A673 (cell line): ENCODE results near the gene CAP1. TPM values are rescaled to one million over a fixed set of nuclear protein-coding genes. Genes with fewer than 3 reads are reported as not detected.
"Not testable (repeated sequence)": the region's sequence is repeated elsewhere in the genome, so short reads cannot be mapped to it uniquely, and the experiment has no call there.

Experiments
- BruUV-seq: library from RNA; stranded (reverse); fragments of 400-500 nt; replicated peaks from 2 replicates; lab custom pipeline; 2021; lab: Mats Ljungman, UMichigan
- CTCF ChIA-PET: fragments of 300-600 bp; sonication (Branson Sonifier 250); formaldehyde crosslinking; loops from one replicate; lab custom pipeline; 2022; ENCODE audit warnings: antibody characterized with exemption; lab: Charles Lee
- POLR2A ChIA-PET: fragments of 300-600 bp; sonication (Branson Sonifier 250); formaldehyde crosslinking; loops from one replicate; lab custom pipeline; 2022; ENCODE audit warnings: antibody characterized with exemption; ENCODE audit not compliant: low non-redundant PET; lab: Charles Lee
- DNase-seq: peaks from one replicate; pipeline ENCODE4 v3.0.0-alpha.2; 2015; ENCODE audit warnings: low spot score
- H3K27ac ChIP-seq: fragments of 200-600 bp; sonication (generic); 2 replicates; pipeline ENCODE4 v1.5.1; 2016; ENCODE audit warnings: mixed run types, low read depth, mild to moderate bottlenecking, mixed read lengths, antibody characterized with exemption, low read length; ENCODE audit not compliant: poor library complexity, severe bottlenecking
- H3K27me3 ChIP-seq: fragments of 200-600 bp; sonication (generic); replicated peaks from 2 replicates; pipeline ENCODE4 v1.6.1; 2017; ENCODE audit warnings: mixed run types, low read depth, mild to moderate bottlenecking, mixed read lengths, antibody characterized with exemption, low read length; ENCODE audit not compliant: insufficient read depth, poor library complexity
- H3K36me3 ChIP-seq: fragments of 200-600 bp; sonication (generic); 2 replicates; pipeline ENCODE4 v1.6.1; 2016; ENCODE audit warnings: mixed run types, mild to moderate bottlenecking, mixed read lengths, antibody characterized with exemption, low read length; ENCODE audit not compliant: insufficient read depth, poor library complexity, severe bottlenecking
- H3K4me1 ChIP-seq: fragments of 200-600 bp; sonication (generic); 2 replicates; pipeline ENCODE4 v1.6.1; 2017; ENCODE audit warnings: mixed run types, mild to moderate bottlenecking, mixed read lengths, antibody characterized with exemption, low read length; ENCODE audit not compliant: insufficient read depth, poor library complexity, severe bottlenecking
- H3K4me3 ChIP-seq: fragments of 200-600 bp; sonication (generic); 2 replicates; pipeline ENCODE4 v1.5.1; 2016; ENCODE audit warnings: low read depth, mixed run types, mild to moderate bottlenecking, mixed read lengths, low read length; ENCODE audit not compliant: poor library complexity, severe bottlenecking
- H3K9me3 ChIP-seq: fragments of 200-600 bp; sonication (generic); 2 replicates; pipeline ENCODE4 v1.6.1; 2016; ENCODE audit warnings: mixed run types, low read depth, mild to moderate bottlenecking, mixed read lengths, antibody characterized with exemption, low read length; ENCODE audit not compliant: poor library complexity, severe bottlenecking
- CTCF ChIP-seq: fragments of 300-800, 200-600 bp; sonication (generic); conservative IDR thresholded peaks from 2 replicates; pipeline ENCODE4 v1.5.1; 2017; ENCODE audit warnings: low read depth, mild to moderate bottlenecking, antibody characterized with exemption, low read length, moderate library complexity, mixed read lengths
- EZH2 ChIP-seq: fragments of 200-600 bp; sonication (generic); IDR thresholded peaks from 2 replicates; pipeline ENCODE4 v1.6.1; 2017; ENCODE audit warnings: borderline replicate concordance, low read depth, mild to moderate bottlenecking, mixed read lengths, antibody characterized with exemption, low read length; ENCODE audit not compliant: poor library complexity, severe bottlenecking
- intact Hi-C: fragments of 100-400 bp; cut with micrococcal nuclease; formaldehyde crosslinking; loops from one replicate; pipeline ENCODE4 v1.10.0; 2022; ENCODE audit not compliant: unreplicated experiment
- total RNA-seq: library from RNA; stranded (reverse); gene quantifications from 2 replicates; pipeline ENCODE4 v1.2.3, GENCODE V29; 2021

CAP1 gene
- total RNA-seq, 1 experiment from 2014 or later, result 285 TPM

GRCh38 chr1:40084750-40085149 lies 44.2 kb downstream of the CAP1 start:
- peaks cover 27% of the 10 kb centered on the region for H3K36me3 ChIP-seq
- POLR2A ChIA-PET, result interaction anchor here (0.6 kb wide), 1 partner anchor 24 kb away, joined by 6 read pairs; no protein-coding TSS in a partner anchor
- not testable (repeated sequence) for H3K9me3 ChIP-seq, H3K27ac ChIP-seq, BruUV-seq, H3K4me3 ChIP-seq, H3K27me3 ChIP-seq, H3K4me1 ChIP-seq
- TF ChIP-seq CTCF, result peak; percentile 66
- DNase-seq, result peak; percentile 51
- CTCF ChIA-PET, result interaction anchor here (0.6 kb wide), 1 partner anchor 231 kb away, joined by 5 read pairs; no protein-coding TSS in a partner anchor
- intact Hi-C loops, result loop anchor here (10.0 kb wide), 1 partner anchor 320 kb away; no protein-coding TSS in a partner anchor

- Histone ChIP-seq H3K36me3 (peaks cover 37% of the 10 kb centered on the region), H3K27ac (no peak overlapping the region), H3K4me3 (no peak overlapping the region), H3K4me1 (peaks cover under 1% of the 10 kb centered on the region), H3K27me3 (no peaks in the 10 kb centered on the region), H3K9me3 (no peaks in the 10 kb centered on the region)
- BruUV-seq, result no TSS peak
- ChIA-PET CTCF (interaction anchor here (0.6 kb wide), 1 partner anchor 1721 kb away, joined by 3 read pairs; no protein-coding TSS in a partner anchor), POLR2A (no interaction called here)
- intact Hi-C loops, result no loop called here
- no peak for DNase-seq
- TF ChIP-seq CTCF (no peak), EZH2 (no peak)
Observed at GRCh38 chr1:40090652-40091355, 50.3 kb downstream of the CAP1 start.

- BruUV-seq, result no TSS peak
- no peak for TF ChIP-seq EZH2
- no peak for TF ChIP-seq CTCF
- POLR2A ChIA-PET, result no interaction called here
Observed at GRCh38 chr1:40092241-40092640, 51.7 kb downstream of the CAP1 start.

More at GRCh38 chr1:40092241-40092640, 51.7 kb downstream of the CAP1 start:
- Histone ChIP-seq H3K36me3 (peaks cover 37% of the 10 kb centered on the region), H3K27me3 (no peaks in the 10 kb centered on the region), H3K4me3 (no peak overlapping the region), H3K27ac (no peak overlapping the region), H3K4me1 (peaks cover 11% of the 10 kb centered on the region), H3K9me3 (no peaks in the 10 kb centered on the region)
- no peak for DNase-seq
- CTCF ChIA-PET, result no interaction called here
- intact Hi-C loops, result no loop called here
